Measurements from ENCODE around the gene SETDB2. TPM values are rescaled to one million over a fixed set of nuclear protein-coding genes. Genes with fewer than 3 reads are reported as not detected.
A peak's percentile ranks its signal among the peaks of the same experiment; 100 is the strongest.

SETDB2 gene
- total RNA-seq, 1 donor: 16.4 TPM

GRCh38 chr13:49441846-49442245 is 2.2 kb upstream of the SETDB2 start:
- TF ChIP-seq CTCF (IDR thresholded peaks at IDR 0.05; ENCODE audit: insufficient read depth, low read depth, low read length): no peak
- no peak overlapping the region for H3K4me3 ChIP-seq (ENCODE audit: low read depth, low read length)
- DNase-seq (ENCODE audit: low read depth): peak; percentile 67

GRCh38 chr13:49443357-49443703 is 744 bp upstream of the SETDB2 start:
- no peak for DNase-seq (ENCODE audit: low read depth)
- no peak for TF ChIP-seq CTCF (IDR thresholded peaks at IDR 0.05; ENCODE audit: insufficient read depth, low read depth, low read length)
- H3K4me3 ChIP-seq (ENCODE audit: low read depth, low read length): peak overlapping the region; percentile 93

GRCh38 chr13:49444524-49445395 is 686 bp downstream of the SETDB2 start:
- TF ChIP-seq CTCF (IDR thresholded peaks at IDR 0.05; ENCODE audit: insufficient read depth, low read depth, low read length): no peak
- DNase-seq (ENCODE audit: low read depth): peak; percentile 91
- H3K4me3 ChIP-seq (ENCODE audit: low read depth, low read length): peak overlapping the region; percentile 93

GRCh38 chr13:49446473-49446872 is 2.4 kb downstream of the SETDB2 start:
- TF ChIP-seq CTCF (IDR thresholded peaks at IDR 0.05; ENCODE audit: insufficient read depth, low read depth, low read length): no peak
- H3K4me3 ChIP-seq (ENCODE audit: low read depth, low read length): no peak overlapping the region
- no peak for DNase-seq (ENCODE audit: low read depth)

- no peak for DNase-seq (ENCODE audit: low read depth)
- no peak for TF ChIP-seq CTCF (IDR thresholded peaks at IDR 0.05; ENCODE audit: insufficient read depth, low read depth, low read length)
- no peak overlapping the region for H3K4me3 ChIP-seq (ENCODE audit: low read depth, low read length)
These were observed 4.7 kb downstream of the SETDB2 start for GRCh38 chr13:49448753-49449152.

GRCh38 chr13:49450105-49450819 is 6.2 kb downstream of the SETDB2 start:
- TF ChIP-seq CTCF (IDR thresholded peaks at IDR 0.05; ENCODE audit: insufficient read depth, low read depth, low read length): no peak
- no peak overlapping the region for H3K4me3 ChIP-seq (ENCODE audit: low read depth, low read length)
- DNase-seq (ENCODE audit: low read depth): no peak
